ENCODE data around the gene PRR5.
"Not testable (repeated sequence)": the region's sequence is repeated elsewhere in the genome, so short reads cannot be mapped to it uniquely, and the experiment has no call there.

DNA sequence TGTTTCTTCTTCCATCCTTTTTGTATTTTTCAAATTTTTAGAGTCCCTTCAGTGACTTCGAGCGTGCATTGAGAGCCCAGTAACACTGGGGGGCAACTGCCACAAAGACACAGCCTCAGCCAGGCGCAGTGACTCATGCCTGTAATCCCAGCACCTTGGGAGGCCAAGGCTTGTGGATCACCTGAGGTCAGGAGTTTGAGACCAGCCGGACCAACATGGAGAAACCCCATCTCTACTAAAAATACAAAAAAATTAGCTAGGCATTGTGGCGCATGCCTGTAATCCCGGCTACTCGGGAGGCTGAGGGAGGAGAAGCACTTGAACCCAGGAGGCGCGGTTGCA, 22.7 kb upstream of the PRR5 start:
- not testable (repeated sequence) for TF ChIP-seq YY1 (IDR thresholded peaks at IDR 0.05; ENCODE audit: insufficient read depth, insufficient read length); SUZ12 (IDR thresholded peaks at IDR 0.05; ENCODE audit: extremely low read depth, insufficient read depth, insufficient read length); ZNF274 (IDR thresholded peaks at IDR 0.05; ENCODE audit: low read depth, low read length)
